Stimulated activated CD8-positive, alpha-beta memory T cell treated with anti-CD3 and anti-CD28 coated beads, Interleukin-2, amount 100 ng/mL, for 1 hour (primary cell): Measurements from ENCODE around the gene MS4A6E.
"Not testable (repeated sequence)": the region's sequence is repeated elsewhere in the genome, so short reads cannot be mapped to it uniquely, and the experiment has no call there.

Experiments
- DNase-seq, 2 donors: peaks; one replicate each; pipeline ENCODE4 v3.0.0-alpha.2; 2020; ENCODE audit warnings: low read depth in 2 of 2

MS4A6E gene

GRCh38 chr11:60336767-60337391 is 9.8 kb downstream of the MS4A6E start:
- no peak for DNase-seq

GRCh38 chr11:60338053-60338452 is 11.0 kb downstream of the MS4A6E start:
- no peak for DNase-seq

- no peak for DNase-seq
These were observed 12.3 kb downstream of the MS4A6E start for GRCh38 chr11:60339356-60339755.

- no peak for DNase-seq
These were observed 16.1 kb downstream of the MS4A6E start for GRCh38 chr11:60343094-60343704.

- no peak for DNase-seq
These were observed 17.1 kb downstream of the MS4A6E start for GRCh38 chr11:60344146-60344545.

- no peak for DNase-seq
These were observed 18.4 kb downstream of the MS4A6E start for GRCh38 chr11:60345489-60345888.

GRCh38 chr11:60347084-60347797 is 20.2 kb downstream of the MS4A6E start:
- no peak for DNase-seq

GRCh38 chr11:60348116-60348515 is 21.1 kb downstream of the MS4A6E start:
- no peak for DNase-seq

GRCh38 chr11:60349990-60350389 is 22.9 kb downstream of the MS4A6E start:
- no peak for DNase-seq

GRCh38 chr11:60357771-60358170 is 30.7 kb downstream of the MS4A6E start:
- DNase-seq, result no peak

GRCh38 chr11:60360621-60361020 is 33.6 kb downstream of the MS4A6E start:
- no peak for DNase-seq

- DNase-seq, result no peak
These were observed 35.2 kb downstream of the MS4A6E start for GRCh38 chr11:60362241-60362640.

GRCh38 chr11:60363542-60364470 is 36.8 kb downstream of the MS4A6E start:
- peak; percentile 27 to 32 for DNase-seq

GRCh38 chr11:60366262-60366904 is 39.3 kb downstream of the MS4A6E start:
- DNase-seq, result not testable (repeated sequence)

- DNase-seq, result no peak
These were observed 40.0 kb downstream of the MS4A6E start for GRCh38 chr11:60367009-60367408.

- DNase-seq, result no peak
These were observed 40.8 kb downstream of the MS4A6E start for GRCh38 chr11:60367896-60368295.

GRCh38 chr11:60370252-60370810 is 43.3 kb downstream of the MS4A6E start:
- no peak for DNase-seq

GRCh38 chr11:60370811-60371298 is 43.8 kb downstream of the MS4A6E start:
- no peak for DNase-seq

GRCh38 chr11:60371386-60371785 is 44.3 kb downstream of the MS4A6E start:
- no peak for DNase-seq

- DNase-seq, result no peak
These were observed 44.8 kb downstream of the MS4A6E start for GRCh38 chr11:60371854-60372253.

- no peak for DNase-seq
These were observed 45.7 kb downstream of the MS4A6E start for GRCh38 chr11:60372767-60373166.
